ENCODE results near the gene SPAG16.

The SPAG16 gene

GRCh38 chr2:213284105-213285090 lies at the start of gene SPAG16:
Gene SPAG16, plus strand, starts transcription at chr2:213284464.
- DNase-seq (ENCODE audit: low read depth) = peak; percentile 99

GRCh38 chr2:213234641-213235040 lies 49.6 kb upstream of the SPAG16 start:
- DNase-seq (ENCODE audit: low read depth) = peak; percentile 51

- no peak for DNase-seq (ENCODE audit: low read depth)
Observed at GRCh38 chr2:213235741-213236140, 48.5 kb upstream of the SPAG16 start.

- no peak for DNase-seq (ENCODE audit: low read depth)
Observed at GRCh38 chr2:213237251-213237650, 47.0 kb upstream of the SPAG16 start.

- DNase-seq (ENCODE audit: low read depth) = no peak
Observed at GRCh38 chr2:213237787-213238186, 46.5 kb upstream of the SPAG16 start.

GRCh38 chr2:213238753-213239495 lies 45.3 kb upstream of the SPAG16 start:
- peak; percentile 95 for DNase-seq (ENCODE audit: low read depth)

- DNase-seq (ENCODE audit: low read depth) = no peak
Observed at GRCh38 chr2:213241817-213242216, 42.4 kb upstream of the SPAG16 start.

GRCh38 chr2:213242653-213243052 lies 41.6 kb upstream of the SPAG16 start:
- no peak for DNase-seq (ENCODE audit: low read depth)

GRCh38 chr2:213243189-213244044 lies 40.8 kb upstream of the SPAG16 start:
- no peak for DNase-seq (ENCODE audit: low read depth)

GRCh38 chr2:213246497-213247281 lies 37.6 kb upstream of the SPAG16 start:
- DNase-seq (ENCODE audit: low read depth) = peak; percentile 66

- DNase-seq (ENCODE audit: low read depth) = no peak
Observed at GRCh38 chr2:213247566-213247965, 36.7 kb upstream of the SPAG16 start.

GRCh38 chr2:213248637-213249036 lies 35.6 kb upstream of the SPAG16 start:
- no peak for DNase-seq (ENCODE audit: low read depth)

GRCh38 chr2:213249502-213249901 lies 34.8 kb upstream of the SPAG16 start:
- DNase-seq (ENCODE audit: low read depth) = no peak

- DNase-seq (ENCODE audit: low read depth) = peak; percentile 79
Observed at GRCh38 chr2:213251618-213252017, 32.6 kb upstream of the SPAG16 start.

- DNase-seq (ENCODE audit: low read depth) = no peak
Observed at GRCh38 chr2:213252206-213252605, 32.1 kb upstream of the SPAG16 start.

GRCh38 chr2:213253162-213253561 lies 31.1 kb upstream of the SPAG16 start:
- no peak for DNase-seq (ENCODE audit: low read depth)

- DNase-seq (ENCODE audit: low read depth) = no peak
Observed at GRCh38 chr2:213259266-213259665, 25.0 kb upstream of the SPAG16 start.

GRCh38 chr2:213261237-213261636 lies 23.0 kb upstream of the SPAG16 start:
- DNase-seq (ENCODE audit: low read depth) = no peak

- DNase-seq (ENCODE audit: low read depth) = no peak
Observed at GRCh38 chr2:213261715-213262114, 22.5 kb upstream of the SPAG16 start.

GRCh38 chr2:213265679-213266078 lies 18.6 kb upstream of the SPAG16 start:
- no peak for DNase-seq (ENCODE audit: low read depth)

GRCh38 chr2:213266421-213266820 lies 17.8 kb upstream of the SPAG16 start:
- DNase-seq (ENCODE audit: low read depth) = no peak

Measured in iris pigment epithelial cell (primary cell).